HepG2 (cell line): ENCODE results near the gene CADM1. TPM values are rescaled to one million over a fixed set of nuclear protein-coding genes. Genes with fewer than 3 reads are reported as not detected.
A peak's percentile ranks its signal among the peaks of the same experiment; 100 is the strongest.

Experiments
- ARNTL ChIP-seq: sonication (generic); formaldehyde crosslinking; IDR thresholded peaks from 2 replicates; pipeline ENCODE4 v1.4.0; 2020; ENCODE audit warnings: mild to moderate bottlenecking, missing genetic modification reagents
- ATF7 ChIP-seq, 2 experiments: fragments of 450-650 bp in 1 of 2; sonication (generic) in 1 of 2; formaldehyde crosslinking in 1 of 2; IDR thresholded peaks; 2 replicates each; pipeline versions ENCODE4 v1.4.0 to v1.6.1; 2016 to 2020; ENCODE audit warnings: antibody characterized with exemption in 1 of 2, mild to moderate bottlenecking in 1 of 2, missing genetic modification reagents in 1 of 2
- ATF7-NPFF ChIP-seq: sonication (generic); formaldehyde crosslinking; IDR thresholded peaks from 2 replicates; pipeline ENCODE4 v1.8.1; 2023; ENCODE audit warnings: mild to moderate bottlenecking, low read depth, missing genetic modification reagents, moderate library complexity
- BRF2 ChIP-seq: sonication (generic); formaldehyde crosslinking; IDR thresholded peaks from 2 replicates; pipeline ENCODE4 v1.8.1; 2022; ENCODE audit warnings: mild to moderate bottlenecking, missing genetic modification reagents
- CEBPG ChIP-seq: IDR thresholded peaks from 2 replicates; pipeline ENCODE4 v1.6.1; 2016
- EP300 ChIP-seq, 3 experiments: sonication (generic) in 1 of 3; formaldehyde crosslinking in 1 of 3; IDR thresholded peaks; 2 replicates each; pipeline versions ENCODE4 v1.5.1 to v1.6.1; 2011 to 2020; ENCODE audit warnings: low read depth in 2 of 3, low read length in 2 of 3, borderline replicate concordance in 1 of 3, improper control_type of control experiment in 1 of 3, mild to moderate bottlenecking in 1 of 3, missing genetic modification reagents in 1 of 3, moderate library complexity in 1 of 3
- HCFC1 ChIP-seq: fragments of 150-350 bp; IDR thresholded peaks from 2 replicates; pipeline ENCODE4 v1.6.1; 2014; ENCODE audit warnings: low read depth, low read length
- HIVEP1 ChIP-seq: sonication (generic); formaldehyde crosslinking; IDR thresholded peaks from 2 replicates; pipeline ENCODE4 v1.4.0; 2020; ENCODE audit warnings: mild to moderate bottlenecking, missing genetic modification reagents
- KDM1A ChIP-seq: IDR thresholded peaks from 2 replicates; pipeline ENCODE4 v1.6.1; 2016; ENCODE audit warnings: missing compliant biosample characterization
- PRDM10 ChIP-seq: sonication (generic); formaldehyde crosslinking; IDR thresholded peaks from 2 replicates; pipeline ENCODE4 v1.4.0; 2020; ENCODE audit warnings: low read depth, missing genetic modification reagents
- SP5 ChIP-seq: IDR thresholded peaks from 2 replicates; pipeline ENCODE4 v1.6.1; 2016; ENCODE audit warnings: low read depth, borderline replicate concordance
- ZNF337 ChIP-seq: sonication (generic); formaldehyde crosslinking; IDR thresholded peaks from 2 replicates; pipeline ENCODE4 v1.5.1; 2020; ENCODE audit warnings: missing genetic modification reagents, low read depth, mild to moderate bottlenecking, borderline replicate concordance
- ZNF619 ChIP-seq: sonication (generic); formaldehyde crosslinking; IDR thresholded peaks from 2 replicates; pipeline ENCODE4 v1.4.0; 2020; ENCODE audit warnings: mild to moderate bottlenecking, missing genetic modification reagents
- ZNF670 ChIP-seq: sonication (generic); formaldehyde crosslinking; IDR thresholded peaks from 2 replicates; pipeline ENCODE4 v1.8.0; 2022; ENCODE audit warnings: mild to moderate bottlenecking, missing genetic modification reagents, borderline replicate concordance
- ZNF777 ChIP-seq: sonication (generic); formaldehyde crosslinking; IDR thresholded peaks from 2 replicates; pipeline ENCODE4 v1.4.0; 2020; ENCODE audit warnings: missing genetic modification reagents
- ZSCAN12 ChIP-seq: sonication (generic); formaldehyde crosslinking; IDR thresholded peaks from 2 replicates; pipeline ENCODE4 v1.9.0; 2021; ENCODE audit warnings: mild to moderate bottlenecking, missing genetic modification reagents
- ZSCAN31 ChIP-seq: sonication (generic); formaldehyde crosslinking; IDR thresholded peaks from 2 replicates; pipeline ENCODE4 v1.5.0; 2020; ENCODE audit warnings: low read depth, mild to moderate bottlenecking, missing genetic modification reagents
- polyA plus RNA-seq, 8 experiments: library from polyadenylated mRNA; depleted of rRNA in 3 of 8; stranded (reverse) in 7 of 8; unstranded in 1 of 8; fragments of >200 nt; fragmentation: Illumina TruSeq in 4 of 8; extraction: Trizol in 4 of 8; gene quantifications; 2 replicates each; pipeline versions ENCODE4 v1.2.1 to v1.2.3, GENCODE V29; 2011 to 2016; ENCODE audit warnings: low read depth in 4 of 8, missing spikeins in 1 of 8, mixed read lengths in 1 of 8; ENCODE audit not compliant: insufficient read depth in 1 of 8
- total RNA-seq, 5 experiments: library from RNA; depleted of rRNA; stranded (reverse); fragments of >200 nt; fragmentation: Illumina TruSeq; extraction: Trizol; gene quantifications; 2 replicates each; pipeline ENCODE4 v1.2.3, GENCODE V29; 2016; ENCODE audit warnings: low read depth in 1 of 5
- TF ChIP-seq, protein P1 (sequence below): sonication (generic); formaldehyde crosslinking; IDR thresholded peaks from 2 replicates; pipeline ENCODE4 v1.4.0; 2020; ENCODE audit warnings: missing genetic modification reagents, borderline replicate concordance
- TF ChIP-seq, protein P2 (sequence below): IDR thresholded peaks from 2 replicates; pipeline ENCODE4 v1.6.1; 2018; ENCODE audit warnings: missing genetic modification reagents

Gene CADM1
- total and polyA plus RNA-seq, 2 of the 13 experiments (the other 11 are each of a cell fraction or from before 2014, with no cell fraction given) = 71.3 to 122 TPM

- TF ChIP-seq ATF7-NPFF (CRISPR knock-in tag) = no peak
- no peak for TF ChIP-seq HCFC1
- TF ChIP-seq, protein P1, sequence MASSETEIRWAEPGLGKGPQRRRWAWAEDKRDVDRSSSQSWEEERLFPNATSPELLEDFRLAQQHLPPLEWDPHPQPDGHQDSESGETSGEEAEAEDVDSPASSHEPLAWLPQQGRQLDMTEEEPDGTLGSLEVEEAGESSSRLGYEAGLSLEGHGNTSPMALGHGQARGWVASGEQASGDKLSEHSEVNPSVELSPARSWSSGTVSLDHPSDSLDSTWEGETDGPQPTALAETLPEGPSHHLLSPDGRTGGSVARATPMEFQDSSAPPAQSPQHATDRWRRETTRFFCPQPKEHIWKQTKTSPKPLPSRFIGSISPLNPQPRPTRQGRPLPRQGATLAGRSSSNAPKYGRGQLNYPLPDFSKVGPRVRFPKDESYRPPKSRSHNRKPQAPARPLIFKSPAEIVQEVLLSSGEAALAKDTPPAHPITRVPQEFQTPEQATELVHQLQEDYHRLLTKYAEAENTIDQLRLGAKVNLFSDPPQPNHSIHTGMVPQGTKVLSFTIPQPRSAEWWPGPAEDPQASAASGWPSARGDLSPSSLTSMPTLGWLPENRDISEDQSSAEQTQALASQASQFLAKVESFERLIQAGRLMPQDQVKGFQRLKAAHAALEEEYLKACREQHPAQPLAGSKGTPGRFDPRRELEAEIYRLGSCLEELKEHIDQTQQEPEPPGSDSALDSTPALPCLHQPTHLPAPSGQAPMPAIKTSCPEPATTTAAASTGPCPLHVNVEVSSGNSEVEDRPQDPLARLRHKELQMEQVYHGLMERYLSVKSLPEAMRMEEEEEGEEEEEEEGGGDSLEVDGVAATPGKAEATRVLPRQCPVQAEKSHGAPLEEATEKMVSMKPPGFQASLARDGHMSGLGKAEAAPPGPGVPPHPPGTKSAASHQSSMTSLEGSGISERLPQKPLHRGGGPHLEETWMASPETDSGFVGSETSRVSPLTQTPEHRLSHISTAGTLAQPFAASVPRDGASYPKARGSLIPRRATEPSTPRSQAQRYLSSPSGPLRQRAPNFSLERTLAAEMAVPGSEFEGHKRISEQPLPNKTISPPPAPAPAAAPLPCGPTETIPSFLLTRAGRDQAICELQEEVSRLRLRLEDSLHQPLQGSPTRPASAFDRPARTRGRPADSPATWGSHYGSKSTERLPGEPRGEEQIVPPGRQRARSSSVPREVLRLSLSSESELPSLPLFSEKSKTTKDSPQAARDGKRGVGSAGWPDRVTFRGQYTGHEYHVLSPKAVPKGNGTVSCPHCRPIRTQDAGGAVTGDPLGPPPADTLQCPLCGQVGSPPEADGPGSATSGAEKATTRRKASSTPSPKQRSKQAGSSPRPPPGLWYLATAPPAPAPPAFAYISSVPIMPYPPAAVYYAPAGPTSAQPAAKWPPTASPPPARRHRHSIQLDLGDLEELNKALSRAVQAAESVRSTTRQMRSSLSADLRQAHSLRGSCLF = no peak
- TF ChIP-seq PRDM10 (CRISPR knock-in tag) = no peak
- 0 out of 2 replicates have a peak, but pooled peaks have one; percentile 44 for TF ChIP-seq ZNF670 (CRISPR knock-in tag)
- no peak for TF ChIP-seq SP5 (CRISPR knock-in tag)
- TF ChIP-seq ZNF777 (CRISPR knock-in tag) = no peak
- peak; percentile 20; the same call in 1 of the 2 replicates for TF ChIP-seq ZSCAN31 (CRISPR knock-in tag)
- no peak for TF ChIP-seq KDM1A (CRISPR knock-in tag)
- TF ChIP-seq, protein P2, sequence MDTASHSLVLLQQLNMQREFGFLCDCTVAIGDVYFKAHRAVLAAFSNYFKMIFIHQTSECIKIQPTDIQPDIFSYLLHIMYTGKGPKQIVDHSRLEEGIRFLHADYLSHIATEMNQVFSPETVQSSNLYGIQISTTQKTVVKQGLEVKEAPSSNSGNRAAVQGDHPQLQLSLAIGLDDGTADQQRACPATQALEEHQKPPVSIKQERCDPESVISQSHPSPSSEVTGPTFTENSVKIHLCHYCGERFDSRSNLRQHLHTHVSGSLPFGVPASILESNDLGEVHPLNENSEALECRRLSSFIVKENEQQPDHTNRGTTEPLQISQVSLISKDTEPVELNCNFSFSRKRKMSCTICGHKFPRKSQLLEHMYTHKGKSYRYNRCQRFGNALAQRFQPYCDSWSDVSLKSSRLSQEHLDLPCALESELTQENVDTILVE (CRISPR knock-in tag) = 0 out of 2 replicates have a peak, but pooled peaks have one; percentile 39
- no peak for TF ChIP-seq BRF2 (CRISPR knock-in tag)
- peak; percentile 43; the same call in 1 of the 2 replicates for TF ChIP-seq CEBPG (CRISPR knock-in tag)
- TF ChIP-seq ZNF337 (CRISPR knock-in tag) = no peak
- TF ChIP-seq ZSCAN12 (CRISPR knock-in tag) = no peak
- TF ChIP-seq ATF7 (IDR thresholded peaks at IDR 0.05) = no peak
- TF ChIP-seq ATF7 (CRISPR knock-in tag; IDR thresholded peaks at IDR 0.05) = no peak
- TF ChIP-seq ZNF619 (CRISPR knock-in tag) = no peak
- TF ChIP-seq HIVEP1 (CRISPR knock-in tag) = no peak
- TF ChIP-seq EP300 (IDR thresholded peaks at IDR 0.05; ENCODE audit: low read depth in 2 of 2, low read length in 2 of 2) = peak in 1 of 2 experiments; percentile 75; a peak in 3 of 4 replicates
- no peak for TF ChIP-seq EP300 (CRISPR knock-in tag; IDR thresholded peaks at IDR 0.05; ENCODE audit: borderline replicate concordance)
- TF ChIP-seq ARNTL = no peak
Observed at GRCh38 chr11:115409691-115410220, 94.5 kb downstream of the CADM1 start (continued).
